Measurements from ENCODE around the gene TMEM130. TPM values are rescaled to one million over a fixed set of nuclear protein-coding genes. Genes with fewer than 3 reads are reported as not detected.
A peak's percentile ranks its signal among the peaks of the same experiment; 100 is the strongest.

TMEM130 gene, protein sequence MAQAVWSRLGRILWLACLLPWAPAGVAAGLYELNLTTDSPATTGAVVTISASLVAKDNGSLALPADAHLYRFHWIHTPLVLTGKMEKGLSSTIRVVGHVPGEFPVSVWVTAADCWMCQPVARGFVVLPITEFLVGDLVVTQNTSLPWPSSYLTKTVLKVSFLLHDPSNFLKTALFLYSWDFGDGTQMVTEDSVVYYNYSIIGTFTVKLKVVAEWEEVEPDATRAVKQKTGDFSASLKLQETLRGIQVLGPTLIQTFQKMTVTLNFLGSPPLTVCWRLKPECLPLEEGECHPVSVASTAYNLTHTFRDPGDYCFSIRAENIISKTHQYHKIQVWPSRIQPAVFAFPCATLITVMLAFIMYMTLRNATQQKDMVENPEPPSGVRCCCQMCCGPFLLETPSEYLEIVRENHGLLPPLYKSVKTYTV
- polyA plus RNA-seq (ENCODE audit: low read depth in 6 of 6): under 1 TPM in 1 of 6 donors, not detected in 5; 0.32 TPM

DNA sequence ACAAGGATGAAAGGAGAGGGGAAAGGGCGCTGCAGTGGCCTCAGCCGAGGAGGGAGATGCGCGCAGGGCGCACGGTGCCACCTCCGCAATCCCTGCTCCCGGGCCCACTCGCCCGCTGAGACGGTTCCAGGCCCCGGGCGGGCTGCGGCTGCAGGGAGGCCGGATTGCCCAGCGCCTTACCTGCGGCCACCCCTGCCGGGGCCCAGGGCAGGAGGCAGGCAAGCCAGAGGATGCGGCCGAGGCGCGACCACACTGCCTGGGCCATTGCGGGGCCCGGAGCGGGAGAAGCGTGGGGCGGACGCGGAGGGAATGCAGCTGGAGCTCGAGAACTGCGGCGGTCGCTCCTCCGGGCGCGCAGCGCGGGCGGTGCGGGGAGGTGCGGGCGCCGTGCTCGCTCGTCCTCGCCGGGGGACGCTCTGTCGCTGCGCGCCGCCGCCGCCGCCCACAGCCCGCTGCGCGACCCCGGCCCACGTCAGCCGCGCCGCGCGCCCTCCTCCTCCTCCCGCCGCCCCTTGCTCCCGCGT, at the start of gene TMEM130:
Gene TMEM130, minus strand, starts transcription at position 418 of the 524 bp plus-strand sequence. Its CDS starts 153 bp downstream, at position 265.
- H3K36me3 Mint-ChIP-seq: no peaks in the 10 kb centered on the region
- peak; percentile 5 to 14 for ATAC-seq (ENCODE audit: low read depth in 2 of 2)
- DNase-seq: no peak

DNA sequence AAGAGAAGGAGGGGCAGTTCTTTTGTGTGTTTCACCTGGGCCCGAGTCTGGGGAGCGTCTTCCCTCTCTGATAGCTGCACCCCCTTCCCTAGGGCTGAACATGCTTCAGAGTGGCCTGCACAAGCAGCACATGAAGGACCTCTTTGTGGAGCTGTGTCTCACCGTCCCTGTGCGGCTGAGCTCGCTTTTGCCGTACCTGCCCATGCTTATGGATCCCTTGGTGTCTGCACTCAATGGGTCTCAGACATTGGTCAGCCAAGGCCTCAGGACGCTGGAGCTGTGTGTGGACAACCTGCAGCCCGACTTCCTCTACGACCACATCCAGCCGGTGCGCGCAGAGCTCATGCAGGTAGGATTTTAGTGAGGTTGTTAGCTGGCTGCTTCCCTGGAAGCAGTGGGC, 47.5 kb upstream of the TMEM130 start:
- ATAC-seq (ENCODE audit: low read depth in 2 of 2): no peak
- Mint-ChIP-seq H3K4me3 (no peak overlapping the region), H3K9me3 (no peaks in the 10 kb centered on the region), H3K27me3 (no peaks in the 10 kb centered on the region), H3K36me3 (peaks cover 24 to 28% of the 10 kb centered on the region in 2 donors), H3K4me1 (peaks cover 0 to 2% (median 0%) of the 10 kb centered on the region in 3 donors), H3K27ac (no peak overlapping the region)
- DNase-seq: no peak

More for the DNA sequence above, at the start of gene TMEM130:
- Mint-ChIP-seq H3K4me3 (peak within 1 kb of the TSS; percentile 81 to 93 (median 92)), H3K27ac (peak within 1 kb of the TSS in 5 of 6 donors; percentile 42 to 95 (median 59)), H3K27me3 (peaks cover 8 to 32% (median 13%) of the 10 kb centered on the region in 3 donors), H3K9me3 (no peaks in the 10 kb centered on the region), H3K4me1 (peaks cover 5 to 10% (median 10%) of the 10 kb centered on the region in 3 donors)

DNA sequence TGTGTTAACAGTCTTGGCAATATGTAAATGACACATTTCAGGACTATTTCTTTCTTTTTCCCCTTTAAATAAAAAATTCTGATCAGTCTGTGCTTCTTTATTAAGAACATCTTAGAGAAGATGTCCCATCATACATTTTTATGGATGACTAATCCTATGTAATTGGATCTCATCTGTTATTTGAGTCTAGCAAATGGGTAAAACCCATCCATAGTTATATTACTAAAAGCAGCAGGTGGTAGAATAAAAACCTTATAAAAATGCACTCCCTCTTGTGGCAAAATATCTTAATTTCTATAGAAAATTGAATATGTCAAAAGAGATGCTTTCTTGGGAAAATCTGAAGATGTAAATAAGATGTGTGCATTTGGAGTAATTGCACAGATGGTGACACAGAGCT, 43.8 kb upstream of the TMEM130 start:
- H3K36me3 Mint-ChIP-seq: peaks cover 15 to 28% of the 10 kb centered on the region in 2 donors
- no peaks in the 10 kb centered on the region for H3K4me1 Mint-ChIP-seq
- H3K27me3 Mint-ChIP-seq: no peaks in the 10 kb centered on the region
- no peaks in the 10 kb centered on the region for H3K9me3 Mint-ChIP-seq
- no peak overlapping the region for H3K4me3 Mint-ChIP-seq
- DNase-seq (no peak), ATAC-seq (ENCODE audit: low read depth in 2 of 2) (no peak)
- H3K27ac Mint-ChIP-seq: no peak overlapping the region

DNA sequence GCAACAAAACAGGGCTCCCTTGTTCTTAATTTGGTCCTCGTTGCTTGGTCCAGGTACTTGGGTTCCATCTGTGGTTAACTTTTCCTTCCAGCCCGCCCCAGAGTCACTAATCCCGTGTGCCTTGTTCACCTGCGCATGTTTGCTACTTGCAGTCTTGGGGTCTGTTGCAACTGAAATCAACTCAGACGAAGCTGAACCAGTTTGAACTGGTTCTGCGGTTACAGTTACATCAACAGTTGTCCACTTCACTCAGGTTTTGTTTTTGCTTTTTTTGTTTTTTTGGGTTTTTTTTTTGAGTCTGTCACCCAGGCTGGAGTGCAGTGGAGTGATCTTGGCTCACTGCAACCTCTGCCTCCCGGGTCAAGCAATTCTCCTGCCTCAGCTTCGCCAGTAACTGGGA, 43.2 kb upstream of the TMEM130 start:
- DNase-seq (no peak), ATAC-seq (ENCODE audit: low read depth in 2 of 2) (no peak)
- Mint-ChIP-seq H3K27me3 (no peaks in the 10 kb centered on the region), H3K9me3 (no peaks in the 10 kb centered on the region), H3K36me3 (peaks cover 14 to 33% of the 10 kb centered on the region in 2 donors), H3K4me3 (no peak overlapping the region), H3K27ac (peak overlapping the region in 1 of 6 donors; percentile 56), H3K4me1 (peaks cover 0 to 1% (median 0%) of the 10 kb centered on the region in 3 donors)

DNA sequence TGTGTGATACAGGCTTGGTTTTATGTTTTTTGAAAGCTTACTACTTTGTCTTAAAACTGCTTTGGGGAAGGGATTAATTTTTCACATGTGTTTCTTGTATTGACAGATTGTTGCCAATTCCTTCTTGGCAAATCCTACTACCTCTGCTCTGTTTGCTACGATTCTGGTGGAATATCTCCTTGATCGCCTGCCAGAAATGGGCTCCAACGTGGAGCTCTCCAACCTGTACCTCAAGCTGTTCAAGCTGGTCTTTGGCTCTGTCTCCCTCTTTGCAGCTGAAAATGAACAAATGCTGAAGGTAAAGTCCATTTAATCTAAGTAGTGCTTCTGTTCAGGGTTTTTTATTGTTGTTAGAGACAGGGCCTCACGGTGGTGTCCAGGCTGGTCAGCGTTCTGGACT, 42.1 kb upstream of the TMEM130 start:
- Mint-ChIP-seq H3K27me3 (no peaks in the 10 kb centered on the region), H3K27ac (no peak overlapping the region), H3K4me1 (peaks cover 0 to 4% (median 0%) of the 10 kb centered on the region in 3 donors), H3K4me3 (no peak overlapping the region), H3K36me3 (peaks cover 14 to 30% of the 10 kb centered on the region in 2 donors), H3K9me3 (no peaks in the 10 kb centered on the region)
- DNase-seq: no peak
- ATAC-seq (ENCODE audit: low read depth in 2 of 2): no peak

DNA sequence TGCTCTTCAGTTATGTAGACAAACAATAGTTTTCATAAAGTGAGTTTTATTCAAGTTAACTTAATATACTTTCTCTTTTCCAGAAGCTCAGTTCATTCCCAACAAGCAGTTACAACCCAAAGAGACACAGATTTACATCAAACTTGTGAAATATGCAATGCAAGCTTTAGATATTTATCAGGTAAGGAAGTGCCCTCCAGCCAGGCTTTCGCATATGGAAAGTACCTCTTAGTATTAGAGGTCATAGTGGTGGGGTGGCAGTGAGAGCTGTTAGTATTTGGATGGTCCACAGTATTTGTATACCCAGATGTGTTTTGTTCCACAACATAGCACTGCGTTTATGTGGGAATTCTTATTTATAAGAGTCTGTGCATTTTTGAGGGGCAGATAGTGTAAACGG, 40.6 kb upstream of the TMEM130 start:
- ATAC-seq (ENCODE audit: low read depth in 2 of 2): no peak
- DNase-seq: no peak
- Mint-ChIP-seq H3K27ac (peak overlapping the region in 1 of 6 donors; percentile 76), H3K4me3 (no peak overlapping the region), H3K36me3 (peaks cover 14 to 27% of the 10 kb centered on the region in 2 donors), H3K27me3 (no peaks in the 10 kb centered on the region), H3K9me3 (no peaks in the 10 kb centered on the region), H3K4me1 (peaks cover 0 to 4% (median 0%) of the 10 kb centered on the region in 3 donors)

DNA sequence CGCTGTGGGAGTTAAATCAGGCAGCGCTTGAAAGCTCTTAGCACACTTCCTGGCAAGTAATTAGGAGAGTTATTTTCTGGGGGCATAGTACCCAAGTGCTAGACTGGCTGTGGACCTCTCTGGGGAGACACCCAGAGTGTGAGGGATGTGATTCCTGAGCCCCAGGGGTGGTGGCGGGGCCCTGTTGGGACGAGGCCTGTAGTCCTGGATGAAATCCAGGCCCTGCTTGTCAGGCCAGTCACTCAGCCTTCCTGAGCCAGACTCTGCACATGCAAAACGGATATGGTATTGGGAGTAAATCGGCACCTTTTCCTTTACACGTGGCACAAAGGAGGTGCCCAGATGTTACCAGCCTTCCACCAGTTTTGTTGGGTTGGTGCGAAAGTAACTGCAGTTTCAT, 39.7 kb upstream of the TMEM130 start:
- Mint-ChIP-seq H3K36me3 (peaks cover 23 to 34% of the 10 kb centered on the region in 2 donors), H3K4me1 (peaks cover 0 to 4% (median 0%) of the 10 kb centered on the region in 3 donors), H3K27me3 (no peaks in the 10 kb centered on the region), H3K9me3 (no peaks in the 10 kb centered on the region), H3K27ac (no peak overlapping the region), H3K4me3 (no peak overlapping the region)
- DNase-seq: no peak
- ATAC-seq (ENCODE audit: low read depth in 2 of 2): no peak

DNA sequence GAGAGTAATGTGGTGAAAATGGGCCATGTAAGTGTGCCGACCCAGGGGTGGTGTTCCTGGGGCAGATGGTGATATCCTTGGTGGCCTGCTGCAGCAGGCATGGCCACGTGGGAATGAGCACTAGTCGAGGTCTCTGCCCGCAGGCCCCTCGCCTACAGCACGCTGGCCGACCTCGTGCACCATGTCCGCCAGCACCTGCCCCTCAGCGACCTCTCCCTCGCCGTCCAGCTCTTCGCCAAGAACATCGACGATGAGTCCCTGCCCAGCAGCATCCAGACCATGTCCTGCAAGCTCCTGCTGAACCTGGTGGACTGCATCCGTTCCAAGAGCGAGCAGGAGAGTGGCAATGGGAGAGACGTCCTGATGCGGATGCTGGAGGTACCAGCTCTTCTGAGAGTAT, 38.8 kb upstream of the TMEM130 start:
- H3K9me3 Mint-ChIP-seq: no peaks in the 10 kb centered on the region
- no peak overlapping the region for H3K4me3 Mint-ChIP-seq
- ATAC-seq (ENCODE audit: low read depth in 2 of 2): no peak
- no peaks in the 10 kb centered on the region for H3K27me3 Mint-ChIP-seq
- peaks cover 29 to 33% of the 10 kb centered on the region in 2 donors for H3K36me3 Mint-ChIP-seq
- H3K4me1 Mint-ChIP-seq: peaks cover 0 to 4% (median 0%) of the 10 kb centered on the region in 3 donors
- no peak for DNase-seq
- H3K27ac Mint-ChIP-seq: no peak overlapping the region

DNA sequence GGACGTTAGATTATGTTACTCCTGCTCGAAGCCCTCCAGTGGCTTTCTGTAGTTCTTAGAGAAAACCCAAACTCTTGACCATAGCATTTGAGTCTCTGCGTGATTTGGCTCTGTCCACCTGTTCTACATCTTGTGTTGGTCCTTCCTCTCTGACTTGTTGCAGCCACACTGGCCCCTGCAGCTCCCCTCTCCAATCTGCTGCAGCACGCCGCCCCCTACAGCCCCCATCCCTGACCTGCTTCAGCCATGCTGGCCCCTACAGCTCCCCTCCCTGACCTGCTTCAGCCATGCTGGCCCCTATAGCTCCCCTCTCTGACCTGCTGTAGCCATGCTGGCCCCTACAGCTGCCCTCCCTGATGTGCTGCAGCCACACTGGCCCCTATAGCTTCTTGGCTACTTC, 37.8 kb upstream of the TMEM130 start:
- ATAC-seq (ENCODE audit: low read depth in 2 of 2) (no peak), DNase-seq (no peak)
- Mint-ChIP-seq H3K4me3 (no peak overlapping the region), H3K4me1 (peaks cover 0 to 4% (median 0%) of the 10 kb centered on the region in 3 donors), H3K27ac (peak overlapping the region in 2 of 6 donors; percentile 28 to 54), H3K9me3 (no peaks in the 10 kb centered on the region), H3K27me3 (no peaks in the 10 kb centered on the region), H3K36me3 (peaks cover 30 to 37% of the 10 kb centered on the region in 2 donors)

DNA sequence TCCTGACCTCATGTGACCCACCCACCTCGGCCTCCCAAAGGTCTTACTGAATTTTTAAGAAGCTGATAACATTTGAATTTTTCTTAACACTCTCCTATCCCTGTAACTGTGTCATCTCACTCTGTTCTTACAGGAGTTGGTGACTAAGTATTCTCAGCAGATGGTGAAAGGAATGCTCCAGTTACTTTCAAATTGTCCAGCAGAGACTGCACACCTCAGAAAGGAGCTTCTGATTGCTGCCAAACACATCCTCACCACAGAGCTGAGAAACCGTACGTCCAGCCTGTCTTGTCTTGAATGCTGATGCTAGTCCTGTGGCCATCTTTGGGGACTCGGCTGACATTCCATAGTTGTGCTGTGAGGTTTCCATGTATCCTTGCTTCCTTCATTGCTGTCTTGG, 33.4 kb upstream of the TMEM130 start:
- Mint-ChIP-seq H3K9me3 (no peaks in the 10 kb centered on the region), H3K27ac (peak overlapping the region in 1 of 6 donors; percentile 60), H3K4me3 (no peak overlapping the region), H3K27me3 (no peaks in the 10 kb centered on the region), H3K4me1 (peaks cover 0 to 4% (median 0%) of the 10 kb centered on the region in 3 donors), H3K36me3 (peaks cover 44 to 50% of the 10 kb centered on the region in 2 donors)
- ATAC-seq (ENCODE audit: low read depth in 2 of 2) (no peak), DNase-seq (no peak)

DNA sequence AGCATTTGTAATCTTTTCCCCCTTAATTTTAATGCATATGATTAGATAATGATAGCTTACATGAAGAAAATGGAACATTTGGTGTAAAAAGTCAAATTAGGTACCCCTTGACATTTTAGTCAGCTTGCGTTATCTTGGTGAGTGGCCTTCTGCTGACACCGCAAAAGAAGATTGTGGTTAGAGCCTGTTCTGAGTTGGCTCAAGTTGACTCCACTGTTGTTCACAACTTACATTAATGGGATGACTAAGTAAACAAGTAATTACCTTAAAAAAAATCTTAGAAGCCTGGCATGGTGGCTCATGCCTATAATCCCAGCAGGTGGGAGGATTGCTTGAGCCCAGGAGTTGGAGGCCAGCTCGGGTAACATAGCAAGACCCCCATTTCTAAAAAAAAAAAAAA, 32.7 kb upstream of the TMEM130 start:
- no peak for DNase-seq
- no peak for ATAC-seq (ENCODE audit: low read depth in 2 of 2)
- H3K4me3 Mint-ChIP-seq: no peak overlapping the region
- peaks cover 46% of the 10 kb centered on the region in 2 donors for H3K36me3 Mint-ChIP-seq
- no peaks in the 10 kb centered on the region for H3K4me1 Mint-ChIP-seq
- H3K27me3 Mint-ChIP-seq: no peaks in the 10 kb centered on the region
- H3K27ac Mint-ChIP-seq: no peak overlapping the region
- H3K9me3 Mint-ChIP-seq: no peaks in the 10 kb centered on the region

DNA sequence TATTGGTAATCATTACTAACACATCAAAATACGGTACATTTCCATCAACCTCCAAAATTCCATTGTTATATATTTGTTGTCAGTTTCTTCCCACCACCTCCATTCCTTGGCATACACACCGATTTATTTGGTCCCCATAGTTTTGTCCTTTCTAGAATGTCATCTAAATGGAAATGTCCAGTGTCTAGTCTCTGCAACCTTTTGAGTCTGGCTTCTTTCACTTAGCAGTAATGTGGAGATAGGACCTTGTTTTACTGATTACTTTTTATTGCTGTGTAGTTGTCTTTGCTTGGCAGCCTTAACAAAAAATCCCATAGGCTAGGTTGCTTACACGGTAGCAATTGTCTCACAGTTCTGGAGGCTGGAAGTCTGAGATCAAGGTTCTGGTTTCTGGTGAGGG, 31.0 kb upstream of the TMEM130 start:
- H3K36me3 Mint-ChIP-seq: peaks cover 51 to 52% of the 10 kb centered on the region in 2 donors
- no peaks in the 10 kb centered on the region for H3K27me3 Mint-ChIP-seq

DNA sequence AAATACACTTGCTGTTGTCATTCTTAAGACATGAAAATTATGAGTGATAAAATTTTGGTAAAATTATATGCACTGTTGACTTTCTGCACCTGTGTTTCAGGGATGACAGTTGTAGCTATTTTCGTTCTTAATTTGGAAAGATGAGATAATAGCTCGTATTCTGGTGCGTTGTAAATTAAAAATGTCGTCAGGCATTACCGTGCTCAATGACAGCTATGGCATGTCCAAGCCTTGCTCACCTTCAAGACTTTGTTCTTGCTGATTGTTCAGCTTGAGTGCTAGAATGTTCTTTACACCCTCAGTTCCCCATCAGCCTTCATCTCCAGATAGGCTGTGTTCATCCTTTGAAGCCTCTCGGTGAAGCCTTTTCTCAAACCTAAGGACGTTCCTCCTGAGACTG, 30.0 kb upstream of the TMEM130 start:
- Mint-ChIP-seq H3K36me3 (peaks cover 49 to 50% of the 10 kb centered on the region in 2 donors), H3K27me3 (no peaks in the 10 kb centered on the region), H3K4me3 (no peak overlapping the region), H3K9me3 (no peaks in the 10 kb centered on the region), H3K4me1 (peaks cover 0 to 5% (median 0%) of the 10 kb centered on the region in 3 donors), H3K27ac (no peak overlapping the region)
- DNase-seq: no peak
- no peak for ATAC-seq (ENCODE audit: low read depth in 2 of 2)

More for the DNA sequence above, 31.0 kb upstream of the TMEM130 start:
- Mint-ChIP-seq H3K27ac (no peak overlapping the region), H3K4me3 (no peak overlapping the region), H3K9me3 (no peaks in the 10 kb centered on the region), H3K4me1 (peaks cover 0 to under 1% (median 0%) of the 10 kb centered on the region in 3 donors)
- ATAC-seq (ENCODE audit: low read depth in 2 of 2) (no peak), DNase-seq (no peak)

DNA sequence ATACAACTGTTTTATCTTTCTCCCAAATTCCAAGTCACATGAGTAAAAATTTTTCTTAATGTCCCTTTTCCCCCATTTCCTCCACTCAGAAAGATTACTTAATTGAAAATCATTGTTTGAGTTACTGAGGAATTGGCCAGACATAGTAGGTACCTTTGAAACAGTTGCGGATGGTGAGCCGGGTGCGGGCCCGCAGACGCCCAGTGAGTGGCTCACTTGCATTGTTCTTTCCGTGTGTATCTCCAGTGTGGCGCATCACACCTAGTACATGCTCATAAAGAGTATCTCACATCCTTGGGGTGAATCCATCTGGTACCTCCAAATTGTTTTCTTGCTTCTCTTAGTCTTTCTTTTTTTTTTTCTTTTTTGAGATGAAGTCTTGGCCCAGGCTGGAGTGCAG, 22.8 kb upstream of the TMEM130 start:
- ATAC-seq (ENCODE audit: low read depth in 2 of 2): no peak
- no peaks in the 10 kb centered on the region for H3K27me3 Mint-ChIP-seq
- peaks cover 18 to 36% of the 10 kb centered on the region in 2 donors for H3K36me3 Mint-ChIP-seq
- no peak overlapping the region for H3K4me3 Mint-ChIP-seq
- peaks cover 3 to 13% (median 6%) of the 10 kb centered on the region in 3 donors for H3K4me1 Mint-ChIP-seq
- DNase-seq: no peak
- no peak overlapping the region for H3K27ac Mint-ChIP-seq
- no peaks in the 10 kb centered on the region for H3K9me3 Mint-ChIP-seq

Measured in naive B cell (primary cell).